GM21526 (cell line): ENCODE measurements around the gene GALNT18.

ENCODE experiments used
- ATAC-seq: cut with Tn5 transposase; IDR thresholded peaks from one replicate; pipeline ENCODE4 v1.9.1; 2021; ENCODE audit warnings: moderate library complexity; ENCODE audit not compliant: unreplicated experiment, low FRiP score

The GALNT18 gene

GRCh38 chr11:11570823-11571222 is 51.0 kb downstream of the GALNT18 start:
- no peak for ATAC-seq

DNA sequence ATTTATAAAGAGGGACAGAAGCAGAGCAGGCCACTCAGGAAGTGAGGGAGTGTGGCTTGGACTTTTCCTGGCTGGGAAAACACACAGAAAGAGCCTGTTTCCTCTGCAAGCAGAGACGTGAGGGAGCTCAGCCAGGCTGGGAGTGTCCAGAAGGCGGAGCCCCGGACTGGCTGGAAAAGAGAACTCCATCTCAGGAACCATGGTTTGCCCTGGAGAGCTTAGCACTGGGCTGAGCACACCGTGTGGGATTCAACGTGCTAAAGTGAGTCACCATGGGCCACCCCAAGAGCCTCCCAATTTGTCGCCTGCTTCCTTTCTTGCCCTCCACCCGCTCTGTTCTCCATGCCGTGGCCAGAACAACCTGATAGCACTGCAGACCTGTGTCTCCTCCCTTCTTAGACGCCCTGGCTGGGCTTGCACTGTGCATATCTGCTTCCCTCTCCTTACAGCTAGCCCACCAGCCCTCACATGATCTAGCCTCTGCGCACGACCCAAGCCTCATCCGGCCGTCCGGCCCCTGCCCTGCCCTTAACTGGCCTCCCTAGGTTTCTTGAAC is 51.8 kb downstream of the GALNT18 start:
- no peak for ATAC-seq

DNA sequence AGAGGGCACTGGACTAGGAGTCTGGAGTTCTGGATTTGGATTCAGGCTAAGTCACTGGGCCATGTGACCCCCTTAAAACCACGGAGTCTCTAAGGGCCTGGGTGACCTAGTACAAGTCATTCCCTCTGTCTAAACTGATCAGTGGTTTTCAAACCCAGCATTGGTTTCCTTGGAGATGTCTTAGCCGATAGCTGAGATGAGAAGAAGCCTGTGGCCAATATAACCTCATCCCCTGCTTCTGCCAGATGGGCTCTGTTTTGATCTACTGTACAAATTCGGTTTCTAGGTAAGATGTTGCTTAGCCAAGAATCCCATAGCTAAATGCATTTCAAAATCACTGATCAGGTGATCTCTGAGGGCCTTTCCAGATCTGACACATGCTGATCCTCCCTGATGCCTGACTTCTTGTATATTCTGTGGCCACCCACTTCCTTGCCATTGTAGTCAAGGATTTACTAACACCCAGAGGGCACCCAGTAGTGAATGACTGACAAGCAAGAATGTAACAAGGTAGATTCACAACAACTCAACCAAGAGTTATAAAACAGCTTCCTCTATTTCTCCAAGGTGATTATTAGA is 53.1 kb downstream of the GALNT18 start:
- ATAC-seq: no peak

DNA sequence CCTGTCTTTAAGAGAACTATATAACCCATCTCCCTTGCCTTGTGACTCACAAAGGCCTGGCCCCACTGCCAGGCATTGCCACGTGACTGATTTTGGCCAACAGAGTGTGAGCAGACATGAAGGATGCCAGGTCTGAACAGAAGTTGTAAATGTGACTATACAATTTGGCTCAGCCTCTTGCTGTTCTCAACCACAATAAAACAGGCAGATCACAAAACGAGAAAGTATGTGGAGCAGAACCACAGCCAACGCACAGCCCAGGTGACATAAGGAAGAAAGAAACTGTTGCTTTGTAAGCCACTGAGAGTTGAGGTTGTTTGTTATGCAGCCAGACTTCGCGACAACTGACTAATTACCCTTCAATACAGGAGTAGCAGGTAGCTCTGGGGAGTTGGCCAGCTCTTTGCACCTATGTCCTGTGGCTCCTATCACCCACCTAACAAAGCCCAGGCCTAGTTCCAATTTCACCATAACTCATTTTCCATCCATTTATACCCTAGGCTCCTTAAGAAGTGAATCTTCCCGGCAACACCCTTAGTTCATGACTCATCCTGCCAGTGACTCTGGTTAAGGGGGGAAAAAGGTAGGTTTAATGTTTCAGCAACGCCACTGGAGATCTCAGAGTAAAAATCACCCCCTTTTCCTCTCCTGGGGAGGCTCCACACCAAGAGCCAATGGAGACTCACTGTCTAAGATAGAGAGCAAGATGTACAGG is 53.7 kb downstream of the GALNT18 start:
- ATAC-seq: no peak

- ATAC-seq: no peak
Observed at GRCh38 chr11:11565636-11566035, 56.2 kb downstream of the GALNT18 start.

DNA sequence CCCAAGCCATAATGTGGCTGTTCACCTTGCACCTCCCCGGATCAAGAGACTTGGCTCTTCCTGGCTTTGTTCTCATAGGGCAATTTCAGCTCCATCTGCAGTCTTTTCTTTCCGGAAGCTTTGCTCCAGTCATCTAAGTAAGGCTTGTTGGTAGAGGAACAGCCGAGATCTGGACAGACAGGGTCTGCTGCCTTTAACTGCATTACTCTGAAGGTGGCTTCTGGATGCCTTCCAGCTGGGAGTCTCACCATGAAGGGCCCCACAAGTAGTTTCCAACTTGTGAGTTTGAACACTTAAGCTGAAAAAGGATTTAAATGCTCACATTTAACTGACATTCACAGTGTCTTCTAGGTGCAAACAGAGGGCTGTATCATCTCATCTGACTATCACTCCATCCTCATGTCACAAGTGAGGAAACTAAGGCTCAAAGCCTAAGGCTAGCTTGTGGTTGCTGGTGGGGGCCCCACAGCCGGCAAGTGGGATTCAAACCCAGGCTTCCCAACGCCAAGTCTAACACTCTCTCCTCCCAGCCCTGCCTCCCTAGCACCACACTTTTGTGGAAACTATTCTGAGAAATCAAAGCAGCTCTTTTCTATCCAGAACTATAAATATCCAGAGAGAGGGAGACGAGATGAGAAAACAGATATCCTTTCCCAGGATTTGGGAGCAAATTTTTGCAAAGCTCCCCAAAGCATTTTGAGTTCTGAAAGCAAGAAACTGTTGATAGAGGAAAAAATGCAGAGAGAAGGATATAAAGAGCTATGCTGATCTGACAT is 58.4 kb downstream of the GALNT18 start:
- ATAC-seq: no peak

GRCh38 chr11:11561991-11562390 is 59.8 kb downstream of the GALNT18 start:
- no peak for ATAC-seq

- no peak for ATAC-seq
Observed at GRCh38 chr11:11558826-11559225, 63.0 kb downstream of the GALNT18 start.

DNA sequence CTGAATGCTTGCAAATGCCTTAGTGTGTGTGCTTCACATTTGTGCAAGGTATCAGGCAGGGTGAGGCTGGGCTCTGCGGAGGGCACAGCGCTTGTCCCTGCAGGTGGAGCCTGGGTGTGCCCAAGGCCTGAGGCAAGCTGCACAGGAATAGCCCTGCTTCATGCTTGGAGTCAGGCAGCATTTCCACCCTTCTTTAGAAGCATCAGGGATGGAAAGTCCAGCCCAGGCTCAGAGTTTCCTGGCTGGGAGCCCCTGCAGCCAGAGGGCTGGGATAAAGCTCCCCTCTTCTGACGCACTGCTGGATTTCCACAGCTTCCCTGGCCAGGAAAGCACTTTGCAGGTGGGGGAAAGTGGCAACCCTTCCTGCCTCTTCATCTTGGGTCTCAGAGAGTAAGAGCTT is 63.4 kb downstream of the GALNT18 start:
- ATAC-seq: no peak

DNA sequence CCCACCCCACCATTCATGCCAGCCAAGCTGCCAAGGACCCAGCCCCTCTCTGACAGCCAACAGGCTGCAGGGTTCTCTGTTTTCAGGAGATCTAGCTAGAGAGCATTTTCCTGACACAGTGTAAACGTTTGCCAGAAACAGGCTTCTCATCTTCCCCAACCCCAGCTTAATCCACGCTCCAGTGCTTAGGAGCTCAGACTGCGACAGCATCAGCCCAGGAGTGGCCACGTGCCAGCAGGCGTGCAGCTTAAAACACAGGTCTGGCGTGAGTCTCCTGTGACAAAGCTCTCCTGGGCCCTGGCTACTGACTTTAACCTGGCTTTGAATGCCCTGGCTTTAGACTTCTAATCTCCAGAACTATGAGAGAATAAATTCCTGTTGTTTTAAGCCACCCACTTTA is 66.6 kb downstream of the GALNT18 start:
- no peak for ATAC-seq

DNA sequence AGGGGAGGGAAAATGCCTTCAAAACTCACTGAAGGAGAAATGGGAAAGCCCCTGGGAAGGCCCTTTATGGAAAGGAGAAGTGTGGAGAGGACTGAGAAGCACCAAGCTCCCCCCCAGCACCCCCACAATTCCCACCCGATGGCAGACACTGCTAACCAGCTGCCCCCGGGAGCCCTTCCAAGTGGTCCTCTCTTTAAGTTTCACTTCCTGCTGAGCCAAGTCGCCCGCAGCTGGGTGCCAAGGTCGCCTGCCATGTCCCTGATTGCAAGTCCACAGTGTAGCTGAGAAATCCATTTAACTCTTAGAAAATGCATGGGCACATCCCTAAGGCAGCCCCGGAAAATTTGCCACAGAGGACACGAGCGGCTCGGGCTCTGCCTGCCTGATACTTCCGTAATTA is 68.2 kb downstream of the GALNT18 start:
- no peak for ATAC-seq

DNA sequence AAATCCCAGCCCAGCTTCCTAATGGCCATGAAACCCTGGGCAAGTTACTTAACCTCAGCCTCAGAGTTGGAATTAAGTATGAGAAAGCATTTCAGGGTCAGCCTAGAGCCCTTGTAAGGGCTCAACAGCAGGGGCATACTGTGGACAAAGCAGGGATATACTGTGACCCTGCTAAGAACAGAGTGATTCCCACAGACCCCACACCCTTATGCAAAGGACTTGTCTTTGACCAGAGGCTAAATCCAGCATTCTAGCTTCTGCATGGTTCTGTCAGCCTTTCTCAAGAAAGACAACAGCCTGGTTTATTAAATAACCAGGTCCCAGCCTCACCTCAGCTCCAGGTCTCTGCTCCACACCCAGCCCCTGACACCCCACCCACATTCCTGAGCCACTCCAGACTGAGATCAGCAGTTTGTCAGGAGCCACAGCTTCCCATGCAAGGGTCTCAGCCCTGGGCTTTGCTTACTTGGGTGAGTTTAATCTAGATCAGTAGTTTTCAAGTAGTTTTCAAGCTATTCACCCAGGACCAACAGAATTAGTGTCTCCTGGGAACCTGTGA is 69.2 kb downstream of the GALNT18 start:
- no peak for ATAC-seq

- no peak for ATAC-seq
Observed at GRCh38 chr11:11550534-11550933, 71.3 kb downstream of the GALNT18 start.

GRCh38 chr11:11545285-11546275 is 76.2 kb downstream of the GALNT18 start:
- no peak for ATAC-seq

- ATAC-seq: no peak
Observed at GRCh38 chr11:11543656-11544055, 78.1 kb downstream of the GALNT18 start.

DNA sequence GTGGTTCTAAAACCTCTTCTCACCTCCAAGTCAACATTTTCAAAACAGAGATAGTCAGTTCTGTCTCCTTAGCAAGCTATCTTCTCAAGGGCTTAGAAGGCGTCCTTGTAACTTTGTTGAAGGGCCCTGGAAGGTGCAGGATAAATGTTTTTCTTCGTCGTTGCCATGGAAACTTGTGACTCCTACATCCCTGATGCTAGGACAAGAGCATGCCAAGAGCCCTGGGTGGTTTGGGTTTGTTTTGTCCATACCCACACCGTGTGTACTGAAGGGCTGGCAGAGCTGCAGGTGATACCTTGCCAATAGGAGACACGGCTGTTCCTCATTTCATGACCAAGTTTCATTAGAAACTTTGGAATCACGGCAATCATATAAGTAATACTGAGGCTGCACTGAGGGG is 81.6 kb downstream of the GALNT18 start:
- no peak for ATAC-seq

DNA sequence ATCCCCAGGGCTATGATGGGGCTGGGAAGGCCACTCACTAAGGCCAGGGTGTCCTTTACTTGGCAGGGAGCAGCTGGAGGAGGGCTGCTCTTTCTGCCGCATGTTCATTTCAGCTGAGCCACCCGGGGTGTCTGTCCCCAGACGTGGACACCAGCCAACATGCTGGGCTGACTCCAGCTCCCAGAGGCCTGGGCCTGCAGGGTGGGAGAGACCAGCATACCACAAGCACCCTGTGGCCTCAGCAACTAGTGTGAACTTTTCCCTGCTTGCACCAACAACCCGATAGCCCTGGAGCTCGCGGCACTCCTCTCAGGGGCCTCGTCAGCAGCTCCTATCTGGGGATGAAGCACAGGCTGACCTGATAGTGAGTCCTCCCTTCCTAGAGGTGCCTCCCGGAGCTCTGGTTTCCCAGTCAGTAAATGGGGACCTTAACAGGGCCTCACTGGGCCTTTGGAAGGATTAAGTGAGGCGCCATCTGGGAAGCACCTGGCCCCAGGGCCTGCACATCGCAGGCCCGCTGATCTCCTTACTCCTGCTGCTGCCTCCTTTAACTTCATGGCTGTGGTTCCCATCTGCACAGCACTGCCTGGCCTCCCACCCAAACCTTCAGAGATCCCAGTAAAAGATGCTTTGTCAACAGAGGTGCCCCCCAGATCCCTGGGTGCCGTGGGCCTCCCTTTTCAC is 83.4 kb downstream of the GALNT18 start:
- ATAC-seq: no peak

GRCh38 chr11:11537871-11538270 is 83.9 kb downstream of the GALNT18 start:
- no peak for ATAC-seq

- ATAC-seq: no peak
Observed at GRCh38 chr11:11537372-11537771, 84.4 kb downstream of the GALNT18 start.
